ENCODE measurements around the gene PALB2.

The PALB2 gene

GRCh38 chr16:23556881-23557778 is 84.0 kb downstream of the PALB2 start, which contains the start of the genes EARS2 and UBFD1:
Gene EARS2 (minus strand): TSS chr16:23557350. CDS start chr16:23557343, 7 bp downstream.
Gene UBFD1 (plus strand): TSS chr16:23557727. CDS start chr16:23557743, 16 bp downstream.
- DNase-seq (ENCODE audit: low spot score) = peak; percentile 95
- FAIRE-seq = peak; percentile 68

- DNase-seq (ENCODE audit: low spot score) = no peak
- no peak for FAIRE-seq
These were observed 86.6 kb downstream of the PALB2 start for GRCh38 chr16:23554536-23554935.
